ENCODE results near the gene VRK3.

DNA sequence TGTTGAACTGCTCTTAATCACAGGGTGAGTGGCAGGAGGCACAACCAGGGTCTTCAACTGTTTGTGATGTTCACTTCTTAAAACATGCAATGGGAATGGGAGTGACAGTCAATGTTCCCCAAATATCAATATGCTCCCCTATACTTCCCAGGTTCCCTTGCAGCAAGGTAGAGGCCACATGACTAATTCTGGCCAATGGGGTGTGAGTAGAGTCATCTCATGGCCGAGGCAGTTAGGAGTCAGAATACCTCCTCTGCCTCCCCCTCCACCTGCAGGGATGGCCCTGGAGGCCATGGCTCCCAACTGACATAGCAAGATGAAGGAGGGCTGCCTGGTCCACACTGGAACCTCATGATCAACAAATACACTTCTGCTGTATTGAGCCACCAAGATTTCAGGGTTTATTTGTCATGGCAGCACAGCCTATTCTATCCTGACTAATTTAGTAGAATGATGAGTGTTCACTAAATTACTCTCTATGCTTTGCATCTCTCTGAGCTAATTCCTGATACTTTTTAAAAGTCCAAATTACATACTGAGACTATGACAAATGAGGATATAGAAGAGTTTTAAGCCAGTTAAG is 8.9 kb downstream of the VRK3 start:
- TF ChIP-seq, protein P1, sequence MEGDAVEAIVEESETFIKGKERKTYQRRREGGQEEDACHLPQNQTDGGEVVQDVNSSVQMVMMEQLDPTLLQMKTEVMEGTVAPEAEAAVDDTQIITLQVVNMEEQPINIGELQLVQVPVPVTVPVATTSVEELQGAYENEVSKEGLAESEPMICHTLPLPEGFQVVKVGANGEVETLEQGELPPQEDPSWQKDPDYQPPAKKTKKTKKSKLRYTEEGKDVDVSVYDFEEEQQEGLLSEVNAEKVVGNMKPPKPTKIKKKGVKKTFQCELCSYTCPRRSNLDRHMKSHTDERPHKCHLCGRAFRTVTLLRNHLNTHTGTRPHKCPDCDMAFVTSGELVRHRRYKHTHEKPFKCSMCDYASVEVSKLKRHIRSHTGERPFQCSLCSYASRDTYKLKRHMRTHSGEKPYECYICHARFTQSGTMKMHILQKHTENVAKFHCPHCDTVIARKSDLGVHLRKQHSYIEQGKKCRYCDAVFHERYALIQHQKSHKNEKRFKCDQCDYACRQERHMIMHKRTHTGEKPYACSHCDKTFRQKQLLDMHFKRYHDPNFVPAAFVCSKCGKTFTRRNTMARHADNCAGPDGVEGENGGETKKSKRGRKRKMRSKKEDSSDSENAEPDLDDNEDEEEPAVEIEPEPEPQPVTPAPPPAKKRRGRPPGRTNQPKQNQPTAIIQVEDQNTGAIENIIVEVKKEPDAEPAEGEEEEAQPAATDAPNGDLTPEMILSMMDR (IDR thresholded peaks at IDR 0.05) = no peak
- TF ChIP-seq EZH2 (IDR thresholded peaks at IDR 0.05; ENCODE audit: borderline replicate concordance, insufficient read depth, low read depth, low read length, poor library complexity, severe bottlenecking) = no peak
